Activated gamma-delta T cell (primary cell): ENCODE measurements around the gene ANO6.
"Not testable (repeated sequence)": the region's sequence is repeated elsewhere in the genome, so short reads cannot be mapped to it uniquely, and the experiment has no call there.

Experiments
- DNase-seq: peaks from one replicate; lab custom pipeline; 2025; lab: John Stamatoyannopoulos, UW

ANO6 gene

GRCh38 chr12:45348311-45348710, 132.4 kb downstream of the ANO6 start:
- no peak for DNase-seq

DNA sequence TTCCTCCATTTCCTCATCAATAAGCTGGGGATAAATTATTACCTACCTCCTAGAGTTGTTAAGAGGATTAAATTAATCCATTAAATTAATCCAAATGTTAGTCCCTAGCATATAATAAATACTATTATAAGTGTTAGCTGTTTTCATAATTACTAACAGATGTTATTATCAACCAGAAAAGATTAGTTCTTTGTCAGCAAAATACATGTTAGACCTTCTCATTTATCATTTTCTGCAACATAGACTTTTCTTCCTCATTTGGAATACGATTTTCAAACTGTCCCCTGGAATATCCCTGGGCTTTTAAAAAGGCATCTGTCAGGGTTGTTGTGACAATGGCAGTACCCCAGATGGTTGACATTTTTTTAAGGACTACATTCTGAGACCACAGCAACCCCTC, 133.1 kb downstream of the ANO6 start:
- no peak for DNase-seq

DNA sequence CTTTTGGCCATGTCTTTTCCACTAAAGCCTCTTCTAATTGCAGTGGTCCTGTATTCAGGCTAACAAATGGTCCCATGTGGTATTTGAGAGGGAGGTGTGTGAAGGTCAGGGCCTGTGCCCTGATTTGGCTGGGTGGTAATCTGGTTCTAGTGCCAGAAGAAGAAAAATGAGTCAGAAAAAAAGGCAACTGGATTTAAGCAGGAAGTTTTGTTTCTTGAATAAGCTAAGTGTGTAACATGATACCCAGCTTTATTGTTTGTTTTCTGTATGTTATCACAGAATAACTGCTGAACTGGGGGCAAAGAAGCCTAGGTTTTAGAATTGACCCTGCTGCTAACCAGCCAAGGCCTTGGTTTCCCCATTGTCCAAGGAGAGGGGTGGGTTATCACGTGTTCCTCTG, 134.0 kb downstream of the ANO6 start:
- no peak for DNase-seq

DNA sequence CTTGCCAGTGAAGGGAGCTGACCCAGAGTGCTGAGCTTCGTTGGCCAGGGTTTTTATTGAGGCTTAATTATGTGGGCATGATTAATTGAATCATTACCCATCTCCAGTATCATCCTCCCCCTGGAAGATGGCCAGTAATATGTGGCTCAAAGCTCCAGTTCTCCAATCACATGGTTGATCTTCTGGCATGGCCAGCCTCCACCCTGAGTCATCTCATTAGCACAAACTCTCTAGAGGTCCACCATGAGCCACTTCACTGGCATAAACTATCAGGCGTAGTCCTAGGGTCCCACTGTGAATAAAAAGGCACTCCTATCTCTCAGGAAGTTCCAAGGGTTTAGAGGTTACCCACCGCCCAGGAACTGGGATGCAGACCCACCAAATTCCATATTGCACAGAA, 135.0 kb downstream of the ANO6 start:
- DNase-seq = no peak

GRCh38 chr12:45351921-45352670, 136.2 kb downstream of the ANO6 start:
- no peak for DNase-seq

DNA sequence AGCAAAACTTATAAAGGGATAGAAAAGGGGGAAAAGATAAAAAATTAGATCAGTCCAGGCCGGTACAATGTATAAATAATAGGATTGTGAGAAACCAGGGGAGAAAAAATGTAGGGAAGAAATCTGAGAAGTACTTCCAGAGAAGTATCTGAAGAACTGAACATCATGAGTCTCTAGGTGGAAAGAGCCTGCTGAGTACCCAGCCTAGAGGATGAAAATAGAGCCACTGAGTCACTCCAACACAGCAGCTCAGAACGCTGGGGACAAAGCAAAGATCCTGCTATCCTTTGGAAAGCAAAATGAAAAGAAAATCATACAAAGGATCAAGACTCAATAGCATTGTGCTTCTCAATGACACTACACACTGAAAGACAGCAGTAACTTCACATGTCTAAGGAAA, 138.0 kb downstream of the ANO6 start:
- DNase-seq = no peak

DNA sequence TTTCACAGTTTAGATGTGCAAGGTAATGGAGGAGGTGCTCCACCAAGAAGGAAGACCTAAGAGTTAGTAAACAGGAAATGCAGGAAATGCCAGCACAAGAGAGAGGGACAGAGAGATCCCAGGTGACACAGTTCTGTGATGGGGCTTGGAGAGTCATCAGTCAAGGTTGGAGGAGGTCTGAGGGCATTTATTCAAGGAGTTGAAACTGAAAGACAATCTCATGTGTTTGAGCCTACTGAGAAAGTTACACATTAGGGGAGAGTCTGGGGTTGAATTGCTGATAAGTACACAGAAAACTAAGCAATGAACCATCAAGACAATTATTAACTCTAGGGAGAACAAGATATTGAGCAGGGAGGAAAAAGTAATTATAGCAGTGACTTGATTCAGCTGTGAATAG, 138.5 kb downstream of the ANO6 start:
- DNase-seq = no peak

- no peak for DNase-seq
Measured at GRCh38 chr12:45355730-45356129, 139.8 kb downstream of the ANO6 start.

DNA sequence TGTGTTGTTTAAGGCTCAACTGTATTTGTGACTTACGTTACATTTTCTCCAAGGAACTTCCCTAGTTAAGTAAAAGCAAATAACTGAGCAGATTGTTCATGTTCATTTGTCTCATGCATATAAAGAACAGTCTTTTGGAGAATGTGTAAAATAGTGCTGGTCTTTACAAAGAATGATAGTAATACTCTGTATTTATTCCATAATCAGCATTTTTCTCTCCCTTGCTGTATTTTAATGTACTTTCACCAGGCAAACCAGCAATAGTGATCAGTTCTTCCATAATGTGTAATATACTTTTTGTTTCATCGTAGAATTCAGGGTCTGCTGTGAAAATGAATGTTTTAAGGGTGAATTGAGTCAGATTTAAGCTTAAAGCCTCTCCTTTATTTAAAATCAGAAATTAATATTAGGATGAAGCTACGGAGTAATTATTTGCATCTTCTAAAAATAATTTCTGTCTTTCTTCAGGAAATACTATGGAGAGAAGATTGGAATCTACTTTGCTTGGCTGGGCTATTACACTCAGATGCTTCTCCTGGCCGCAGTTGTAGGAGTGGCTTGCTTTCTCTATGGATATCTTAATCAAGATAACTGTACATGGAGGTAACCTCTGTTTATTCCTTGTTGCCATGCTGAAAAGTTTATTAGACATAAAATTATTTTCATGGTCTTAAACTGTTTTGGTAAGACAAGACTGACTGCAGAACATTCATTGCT, 141.1 kb downstream of the ANO6 start:
- no peak for DNase-seq

- no peak for DNase-seq
Measured at GRCh38 chr12:45357539-45358417, 141.9 kb downstream of the ANO6 start.

GRCh38 chr12:45362291-45362690, 146.4 kb downstream of the ANO6 start:
- no peak for DNase-seq

DNA sequence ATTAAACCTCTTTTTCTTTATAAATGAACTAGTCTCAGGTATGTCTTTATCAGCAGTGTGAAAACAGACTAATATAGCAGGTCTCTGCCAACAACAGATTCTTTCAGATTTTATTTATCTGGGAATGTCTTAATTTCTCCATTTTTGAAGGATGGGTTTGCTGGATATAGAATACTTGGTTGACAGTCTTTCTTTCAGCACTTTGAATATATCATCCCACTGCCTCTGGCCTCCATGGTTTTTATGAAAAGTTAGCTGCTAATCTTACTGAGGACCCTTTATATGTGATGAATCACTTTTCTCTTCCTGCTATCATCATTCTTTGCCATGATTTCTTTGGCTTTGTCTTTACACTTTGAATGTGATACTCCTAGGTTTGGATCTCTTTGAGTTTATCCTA, 148.0 kb downstream of the ANO6 start:
- DNase-seq = no peak

GRCh38 chr12:45368841-45369489, 153.1 kb downstream of the ANO6 start:
- no peak for DNase-seq

- DNase-seq = no peak
Measured at GRCh38 chr12:45377815-45378214, 161.9 kb downstream of the ANO6 start.

GRCh38 chr12:45379261-45379660, 163.4 kb downstream of the ANO6 start:
- DNase-seq = no peak

GRCh38 chr12:45381351-45381750, 165.5 kb downstream of the ANO6 start:
- DNase-seq = no peak

- no peak for DNase-seq
Measured at GRCh38 chr12:45388545-45388944, 172.7 kb downstream of the ANO6 start.

DNA sequence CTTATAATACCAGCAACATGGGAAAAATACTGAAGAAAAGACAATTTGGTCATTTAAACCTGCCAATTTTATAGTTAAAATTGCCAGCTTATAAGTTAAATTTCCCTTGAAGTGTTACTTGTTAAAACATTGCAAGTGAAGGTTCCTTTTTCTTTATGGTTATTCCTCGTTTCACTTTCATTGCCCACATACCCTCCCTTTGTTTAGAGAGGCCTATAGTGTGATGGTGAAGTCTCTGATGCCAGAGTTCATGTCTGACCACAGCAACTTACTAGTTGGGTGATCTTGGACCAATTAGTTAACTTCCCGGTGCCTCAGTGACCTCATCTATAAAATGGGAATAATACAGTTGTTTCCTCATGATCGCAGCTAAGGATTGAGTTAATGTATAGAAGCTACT, 173.5 kb downstream of the ANO6 start:
- no peak for DNase-seq

DNA sequence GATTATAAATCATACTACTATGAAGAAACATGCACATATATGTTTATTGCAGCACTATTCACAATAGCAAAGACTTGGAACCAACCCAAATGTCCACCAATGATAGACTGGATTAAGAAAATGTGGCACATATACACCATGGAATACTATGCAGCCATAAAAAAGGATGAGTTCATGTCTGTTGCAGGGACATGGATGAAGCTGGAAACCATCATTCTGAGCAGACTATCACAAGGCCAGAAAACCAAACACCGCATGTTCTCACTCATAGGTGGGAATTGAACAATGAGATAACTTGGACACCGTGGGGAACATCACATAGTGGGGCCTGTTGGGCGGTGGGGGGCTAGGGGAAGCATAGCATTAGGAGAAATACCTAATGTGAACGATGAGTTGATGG, 181.6 kb downstream of the ANO6 start:
- DNase-seq = not testable (repeated sequence)

- no peak for DNase-seq
Measured at GRCh38 chr12:45398552-45398951, 182.7 kb downstream of the ANO6 start.

- DNase-seq = no peak
Measured at GRCh38 chr12:45400991-45401390, 185.1 kb downstream of the ANO6 start.

GRCh38 chr12:45402288-45402687, 186.4 kb downstream of the ANO6 start:
- DNase-seq = no peak
